Tibial artery (tissue), 4 donors: ENCODE measurements around the gene ACTA1.
"Not testable (repeated sequence)": the region's sequence is repeated elsewhere in the genome, so short reads cannot be mapped to it uniquely, and the experiment has no call there.

Experiments
- DNase-seq, 2 donors: peaks; one replicate each; pipeline ENCODE4 v3.0.0-alpha.2; 2019
- H3K27ac ChIP-seq, 2 donors: fragments of 200-600 bp; sonication (generic) in 1 of 2; 1 replicate in 1 of 2; 2 replicates in 1 of 2; pipeline ENCODE4 v1.5.1; 2018 to 2019; ENCODE audit warnings: mild to moderate bottlenecking in 1 of 2
- H3K27me3 ChIP-seq, 2 donors: fragments of 200-600 bp; sonication (generic) in 1 of 2; one replicate each; pipeline versions ENCODE4 v1.5.1 to v1.6.0; 2016 to 2019
- H3K36me3 ChIP-seq, 3 donors: fragments of 200-600 bp; sonication (generic) in 2 of 3; one replicate each; pipeline ENCODE4 v1.5.1; 2016 to 2019; ENCODE audit warnings: mild to moderate bottlenecking in 2 of 3
- H3K4me1 ChIP-seq, 4 donors: fragments of 200-600 bp; sonication (generic) in 2 of 4; 1 replicate in 3 of 4; 2 replicates in 1 of 4; pipeline ENCODE4 v1.5.1; 2016 to 2019
- H3K4me3 ChIP-seq, 2 donors: fragments of 200-600 bp; sonication (generic) in 1 of 2; 1 replicate in 1 of 2; 2 replicates in 1 of 2; pipeline ENCODE4 v1.5.1; 2018 to 2019; ENCODE audit warnings: mild to moderate bottlenecking in 2 of 2
- H3K9me3 ChIP-seq, 3 donors: fragments of 200-600 bp; sonication (generic) in 1 of 3; one replicate each; pipeline ENCODE4 v1.5.1; 2016 to 2019
- intact Hi-C: fragments of 100-400 bp; cut with DNase I; formaldehyde crosslinking; loops from one replicate; pipeline ENCODE4 v1.15.0; 2023; ENCODE audit warnings: low total_unique reads
- TF ChIP-seq, protein P1 (sequence below), 2 experiments: fragments of 200-600 bp in 1 of 2; fragments of 450-650 bp in 1 of 2; IDR thresholded peaks; one replicate each; pipeline ENCODE4 v1.5.1; 2017 to 2019; ENCODE audit warnings: antibody characterized with exemption in 2 of 2, mild to moderate bottlenecking in 1 of 2, moderate library complexity in 1 of 2

Gene ACTA1

GRCh38 chr1:229434005-229434640 is at the start of gene ACTA1:
Gene ACTA1 (minus strand): TSS chr1:229434094. CDS start chr1:229433115, 979 bp downstream.
- peak within 1 kb of the TSS; percentile 23 to 26 for H3K4me3 ChIP-seq
- H3K27ac ChIP-seq = no peak within 1 kb of the TSS
- TF ChIP-seq, protein P1, sequence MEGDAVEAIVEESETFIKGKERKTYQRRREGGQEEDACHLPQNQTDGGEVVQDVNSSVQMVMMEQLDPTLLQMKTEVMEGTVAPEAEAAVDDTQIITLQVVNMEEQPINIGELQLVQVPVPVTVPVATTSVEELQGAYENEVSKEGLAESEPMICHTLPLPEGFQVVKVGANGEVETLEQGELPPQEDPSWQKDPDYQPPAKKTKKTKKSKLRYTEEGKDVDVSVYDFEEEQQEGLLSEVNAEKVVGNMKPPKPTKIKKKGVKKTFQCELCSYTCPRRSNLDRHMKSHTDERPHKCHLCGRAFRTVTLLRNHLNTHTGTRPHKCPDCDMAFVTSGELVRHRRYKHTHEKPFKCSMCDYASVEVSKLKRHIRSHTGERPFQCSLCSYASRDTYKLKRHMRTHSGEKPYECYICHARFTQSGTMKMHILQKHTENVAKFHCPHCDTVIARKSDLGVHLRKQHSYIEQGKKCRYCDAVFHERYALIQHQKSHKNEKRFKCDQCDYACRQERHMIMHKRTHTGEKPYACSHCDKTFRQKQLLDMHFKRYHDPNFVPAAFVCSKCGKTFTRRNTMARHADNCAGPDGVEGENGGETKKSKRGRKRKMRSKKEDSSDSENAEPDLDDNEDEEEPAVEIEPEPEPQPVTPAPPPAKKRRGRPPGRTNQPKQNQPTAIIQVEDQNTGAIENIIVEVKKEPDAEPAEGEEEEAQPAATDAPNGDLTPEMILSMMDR (IDR thresholded peaks at IDR 0.05) = no peak
- intact Hi-C loops = loop anchor here (10.0 kb wide), 1 partner anchor 89 kb away; the partner anchor contains the start of gene CCSAP
- DNase-seq = no peak
- H3K9me3 ChIP-seq = no peaks in the 10 kb centered on the region
- peaks cover 0 to 2% (median 0%) of the 10 kb centered on the region in 3 donors for H3K36me3 ChIP-seq
- H3K4me1 ChIP-seq = peaks cover 0 to 47% (median 41%) of the 10 kb centered on the region in 4 donors
- peaks cover 0 to 59% of the 10 kb centered on the region in 2 donors for H3K27me3 ChIP-seq

- TF ChIP-seq, protein P1 (IDR thresholded peaks at IDR 0.05) = no peak
- Histone ChIP-seq H3K27ac (no peak overlapping the region), H3K27me3 (no peaks in the 10 kb centered on the region), H3K36me3 (peaks cover 66 to 92% (median 75%) of the 10 kb centered on the region in 3 donors), H3K4me3 (no peak overlapping the region), H3K9me3 (no peaks in the 10 kb centered on the region), H3K4me1 (no peaks in the 10 kb centered on the region)
- intact Hi-C loops = loop anchor here (2.0 to 10.0 kb wide), 2 partner anchors 224 to 818 kb away; no protein-coding TSS in a partner anchor
- DNase-seq = no peak
Measured at GRCh38 chr1:229482511-229482910, 48.6 kb upstream of the ACTA1 start.

DNA sequence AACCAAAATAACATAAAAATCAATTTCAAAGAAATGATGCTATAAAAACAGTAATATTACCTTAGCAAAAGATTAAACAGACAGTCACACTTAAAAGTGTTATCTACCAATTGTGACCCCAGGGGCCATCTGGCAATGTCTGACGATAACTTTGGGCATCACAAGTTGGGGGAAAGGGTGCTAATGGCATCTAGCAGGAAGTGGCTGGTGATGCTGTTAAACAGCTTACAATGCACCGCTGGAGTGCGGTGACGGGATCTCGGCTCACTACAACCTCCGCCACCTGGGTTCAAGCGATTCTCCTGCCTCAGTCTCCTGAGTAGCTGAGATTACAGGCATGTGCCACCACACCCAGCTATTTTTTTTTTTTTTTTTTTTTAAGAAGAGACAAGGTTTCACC is 46.6 kb upstream of the ACTA1 start:
- TF ChIP-seq, protein P1 (IDR thresholded peaks at IDR 0.05) = no peak
- Histone ChIP-seq H3K9me3 (no peaks in the 10 kb centered on the region), H3K4me1 (no peaks in the 10 kb centered on the region), H3K27ac (no peak overlapping the region), H3K36me3 (peaks cover 64 to 91% (median 73%) of the 10 kb centered on the region in 3 donors), H3K4me3 (no peak overlapping the region), H3K27me3 (no peaks in the 10 kb centered on the region)
- no peak for DNase-seq
- intact Hi-C loops = loop anchor here (10.0 kb wide), 1 partner anchor 816 kb away; no protein-coding TSS in a partner anchor

GRCh38 chr1:229479660-229480399 is 45.9 kb upstream of the ACTA1 start:
- no peak for DNase-seq
- H3K27me3 ChIP-seq = no peaks in the 10 kb centered on the region
- H3K9me3 ChIP-seq = no peaks in the 10 kb centered on the region
- no peak overlapping the region for H3K27ac ChIP-seq
- no peaks in the 10 kb centered on the region for H3K4me1 ChIP-seq
- peaks cover 65 to 93% (median 74%) of the 10 kb centered on the region in 3 donors for H3K36me3 ChIP-seq
- TF ChIP-seq, protein P1 (IDR thresholded peaks at IDR 0.05) = no peak
- H3K4me3 ChIP-seq = no peak overlapping the region
- intact Hi-C loops = loop anchor here (10.0 kb wide), 1 partner anchor 815 kb away; no protein-coding TSS in a partner anchor

- intact Hi-C loops = no loop called here
- Histone ChIP-seq H3K4me1 (no peaks in the 10 kb centered on the region), H3K27me3 (no peaks in the 10 kb centered on the region), H3K9me3 (no peaks in the 10 kb centered on the region), H3K4me3 (no peak overlapping the region), H3K36me3 (peaks cover 66 to 94% (median 75%) of the 10 kb centered on the region in 3 donors), H3K27ac (no peak overlapping the region)
- TF ChIP-seq, protein P1 (IDR thresholded peaks at IDR 0.05) = no peak
- DNase-seq = no peak
Measured at GRCh38 chr1:229478852-229479251, 45.0 kb upstream of the ACTA1 start.

- H3K27me3 ChIP-seq, H3K9me3 ChIP-seq, DNase-seq, H3K27ac ChIP-seq, H3K4me1 ChIP-seq, intact Hi-C loops, H3K4me3 ChIP-seq: not testable (repeated sequence)
- H3K36me3 ChIP-seq = peaks cover 72 to 95% (median 74%) of the 10 kb centered on the region in 3 donors
Measured at GRCh38 chr1:229475859-229476258, 42.0 kb upstream of the ACTA1 start.
